ENCODE data around the gene GAS2L1. TPM values are rescaled to one million over a fixed set of nuclear protein-coding genes. Genes with fewer than 3 reads are reported as not detected.

The GAS2L1 gene
- total RNA-seq, 1 donor: 15.0 TPM

DNA sequence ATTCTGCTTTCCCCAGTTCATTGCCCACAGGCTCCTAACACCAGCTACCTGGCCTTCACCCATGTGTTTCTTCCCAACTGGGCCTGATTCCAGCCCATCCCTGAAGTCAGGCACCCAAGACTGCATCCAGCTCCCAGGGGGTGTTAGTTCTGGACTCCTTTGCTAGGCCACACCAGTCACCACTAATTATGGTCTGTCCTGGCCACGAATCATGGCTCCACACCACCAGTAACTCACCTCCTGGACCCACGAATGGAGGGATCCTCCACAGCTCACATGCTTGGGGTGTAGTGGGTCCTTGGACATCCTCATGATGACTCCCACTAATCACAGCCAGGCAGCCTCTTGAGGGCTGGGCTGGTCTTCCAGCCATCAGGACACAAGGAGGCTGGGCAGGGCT is 12.6 kb downstream of the GAS2L1 start:
- H3K4me3 ChIP-seq (ENCODE audit: low read depth, low read length): no peak overlapping the region
- TF ChIP-seq, protein P1, sequence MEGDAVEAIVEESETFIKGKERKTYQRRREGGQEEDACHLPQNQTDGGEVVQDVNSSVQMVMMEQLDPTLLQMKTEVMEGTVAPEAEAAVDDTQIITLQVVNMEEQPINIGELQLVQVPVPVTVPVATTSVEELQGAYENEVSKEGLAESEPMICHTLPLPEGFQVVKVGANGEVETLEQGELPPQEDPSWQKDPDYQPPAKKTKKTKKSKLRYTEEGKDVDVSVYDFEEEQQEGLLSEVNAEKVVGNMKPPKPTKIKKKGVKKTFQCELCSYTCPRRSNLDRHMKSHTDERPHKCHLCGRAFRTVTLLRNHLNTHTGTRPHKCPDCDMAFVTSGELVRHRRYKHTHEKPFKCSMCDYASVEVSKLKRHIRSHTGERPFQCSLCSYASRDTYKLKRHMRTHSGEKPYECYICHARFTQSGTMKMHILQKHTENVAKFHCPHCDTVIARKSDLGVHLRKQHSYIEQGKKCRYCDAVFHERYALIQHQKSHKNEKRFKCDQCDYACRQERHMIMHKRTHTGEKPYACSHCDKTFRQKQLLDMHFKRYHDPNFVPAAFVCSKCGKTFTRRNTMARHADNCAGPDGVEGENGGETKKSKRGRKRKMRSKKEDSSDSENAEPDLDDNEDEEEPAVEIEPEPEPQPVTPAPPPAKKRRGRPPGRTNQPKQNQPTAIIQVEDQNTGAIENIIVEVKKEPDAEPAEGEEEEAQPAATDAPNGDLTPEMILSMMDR (IDR thresholded peaks at IDR 0.05; ENCODE audit: insufficient read depth, low read length): no peak
- no peak for DNase-seq (ENCODE audit: low read depth)

DNA sequence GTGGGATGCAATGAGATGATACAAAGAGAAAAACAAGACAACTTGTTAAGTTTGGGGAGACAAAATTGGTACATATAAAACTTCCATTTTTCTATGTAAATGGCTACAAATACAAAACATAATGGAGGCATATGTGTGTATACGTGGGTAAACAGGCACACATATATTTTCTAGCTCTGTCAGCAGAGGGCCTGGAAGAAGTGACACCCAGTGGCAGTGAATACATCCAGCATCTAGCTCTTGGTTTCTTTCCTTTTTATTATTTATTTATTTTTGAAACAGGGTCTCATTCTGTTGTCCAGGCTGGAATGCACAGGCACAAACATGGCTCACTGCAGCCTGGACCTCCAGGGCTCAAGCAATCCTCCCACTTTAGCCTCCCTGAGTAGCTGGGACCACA is 14.1 kb downstream of the GAS2L1 start:
- TF ChIP-seq, protein P1 (IDR thresholded peaks at IDR 0.05; ENCODE audit: insufficient read depth, low read length): no peak
- DNase-seq (ENCODE audit: low read depth): no peak
- H3K4me3 ChIP-seq (ENCODE audit: low read depth, low read length): no peak overlapping the region

DNA sequence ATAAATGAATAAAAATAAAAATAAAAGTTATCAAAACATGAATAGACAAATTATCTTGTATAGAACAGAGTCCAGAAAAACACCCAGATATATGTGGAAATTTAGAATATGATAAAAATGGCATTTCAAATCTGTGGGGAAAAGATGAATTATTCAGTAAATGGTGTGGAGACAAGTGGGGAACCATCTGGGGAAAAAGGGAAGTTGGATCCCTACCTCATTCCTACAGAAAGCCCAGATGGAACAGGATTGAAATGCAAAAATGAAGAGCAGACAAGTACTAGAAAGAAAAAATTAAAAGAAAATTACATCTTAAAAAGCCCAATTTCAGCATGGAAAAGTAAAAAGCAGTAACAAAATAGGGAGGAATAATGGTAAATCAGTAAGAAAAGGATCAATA is 17.2 kb downstream of the GAS2L1 start:
- H3K4me3 ChIP-seq (ENCODE audit: low read depth, low read length): no peak overlapping the region
- DNase-seq (ENCODE audit: low read depth): no peak
- TF ChIP-seq, protein P1 (IDR thresholded peaks at IDR 0.05; ENCODE audit: insufficient read depth, low read length): no peak

DNA sequence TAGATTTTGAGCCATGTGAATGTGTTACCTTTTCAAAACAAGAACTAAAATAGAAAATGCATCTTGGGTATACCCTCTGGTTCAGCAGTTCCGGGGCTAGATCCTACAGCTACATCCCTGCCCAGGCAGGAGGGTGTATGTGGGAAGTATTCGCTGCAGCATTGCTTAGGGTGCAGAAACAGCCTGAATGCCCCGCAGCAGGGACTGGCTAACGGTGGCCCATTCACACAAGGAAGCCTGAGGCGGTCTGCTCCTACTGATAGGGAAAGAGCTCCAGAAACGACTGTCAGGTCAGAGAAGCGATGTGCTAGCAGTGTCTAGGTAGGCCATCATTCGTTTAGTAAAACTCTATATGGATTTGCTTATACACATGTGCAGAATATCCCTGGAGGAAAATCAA is 18.9 kb downstream of the GAS2L1 start:
- no peak overlapping the region for H3K4me3 ChIP-seq (ENCODE audit: low read depth, low read length)
- no peak for DNase-seq (ENCODE audit: low read depth)
- TF ChIP-seq, protein P1 (IDR thresholded peaks at IDR 0.05; ENCODE audit: insufficient read depth, low read length): no peak

DNA sequence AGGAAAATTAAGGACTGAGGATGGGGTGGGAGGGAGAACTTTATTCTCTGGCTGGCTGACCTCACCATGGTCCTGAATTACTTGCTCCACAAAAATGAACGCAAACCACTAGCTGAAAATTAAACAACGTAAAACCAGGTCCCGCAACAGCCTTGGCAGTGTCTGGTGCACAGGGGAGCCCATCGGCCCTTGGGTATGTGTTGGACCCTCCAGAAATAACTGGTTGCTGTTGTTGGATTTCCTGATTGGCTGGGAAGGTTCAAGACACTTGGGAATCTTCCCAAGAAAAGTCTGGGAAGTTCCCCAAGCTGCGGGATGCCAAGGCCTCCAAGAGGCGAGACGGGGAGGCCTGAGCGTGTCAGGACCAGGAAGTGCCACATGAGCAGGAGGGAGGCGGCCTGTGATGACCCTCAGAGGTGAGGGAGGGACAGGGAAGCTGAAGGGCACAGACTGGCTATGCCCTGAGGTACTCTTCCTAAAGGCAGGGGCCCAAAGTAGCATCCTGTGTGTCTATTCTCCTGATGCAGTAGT is 19.4 kb downstream of the GAS2L1 start:
- TF ChIP-seq, protein P1 (IDR thresholded peaks at IDR 0.05; ENCODE audit: insufficient read depth, low read length): no peak
- DNase-seq (ENCODE audit: low read depth): peak; percentile 31
- H3K4me3 ChIP-seq (ENCODE audit: low read depth, low read length): no peak overlapping the region

DNA sequence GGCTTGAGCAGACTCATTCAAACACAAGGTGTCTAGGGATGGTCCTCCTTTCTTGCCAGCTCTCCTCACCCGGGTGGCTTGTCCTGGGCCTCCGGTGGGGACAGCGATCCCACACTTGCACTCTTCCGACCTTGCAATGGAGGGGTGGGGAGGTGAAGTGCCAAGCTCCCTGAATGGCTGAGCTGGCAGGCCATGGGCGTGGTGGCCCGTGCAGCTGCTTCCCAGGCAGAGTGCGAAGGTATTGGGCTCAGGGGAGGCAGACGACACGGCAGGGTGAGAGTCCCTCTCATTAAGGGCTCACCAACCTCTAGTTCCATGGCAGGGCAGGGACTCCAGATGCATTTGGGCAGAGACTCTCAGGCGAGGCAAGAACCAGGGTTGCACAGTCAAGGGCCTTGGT is 20.0 kb downstream of the GAS2L1 start:
- TF ChIP-seq, protein P1 (IDR thresholded peaks at IDR 0.05; ENCODE audit: insufficient read depth, low read length): no peak
- H3K4me3 ChIP-seq (ENCODE audit: low read depth, low read length): no peak overlapping the region
- DNase-seq (ENCODE audit: low read depth): no peak

DNA sequence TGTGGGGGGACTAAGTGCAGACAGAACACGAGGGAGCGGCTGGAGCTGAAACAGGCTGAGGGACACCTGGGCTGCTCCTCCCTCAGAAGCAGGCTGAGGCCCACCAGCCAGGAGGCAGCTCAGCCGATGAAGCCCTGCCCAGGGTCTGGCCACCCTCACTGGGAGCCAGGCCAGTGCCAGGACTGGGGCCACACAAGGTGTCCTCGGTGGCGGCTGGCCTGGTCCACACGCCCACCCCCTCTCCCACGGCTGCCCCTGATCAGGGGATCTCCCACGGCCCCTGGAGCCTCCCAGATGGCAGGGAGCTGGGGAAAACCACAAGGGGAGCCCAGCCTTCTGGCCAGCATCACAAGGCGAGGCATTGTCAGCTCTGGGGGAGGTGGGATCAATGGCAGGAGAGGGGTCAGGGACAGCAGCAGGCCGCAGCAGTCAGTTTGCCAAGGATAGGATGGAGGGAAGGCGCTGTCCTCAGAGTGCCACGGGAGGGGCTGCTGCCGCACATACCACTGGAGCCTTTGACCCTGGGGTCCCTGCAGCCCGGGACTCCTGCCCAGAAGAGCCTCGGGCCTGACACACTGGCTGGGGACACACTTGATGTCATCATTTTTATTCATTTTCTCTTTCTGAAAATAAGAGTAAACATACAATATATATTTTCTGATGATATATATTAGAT is 20.8 kb downstream of the GAS2L1 start:
- TF ChIP-seq, protein P1 (IDR thresholded peaks at IDR 0.05; ENCODE audit: insufficient read depth, low read length): no peak
- no peak overlapping the region for H3K4me3 ChIP-seq (ENCODE audit: low read depth, low read length)
- no peak for DNase-seq (ENCODE audit: low read depth)
